Measurements from ENCODE around the gene STK38L. TPM values are rescaled to one million over a fixed set of nuclear protein-coding genes. Genes with fewer than 3 reads are reported as not detected.

Gene STK38L
- total and polyA plus RNA-seq, 9 of the 15 experiments (the other 6 are each of a cell fraction or from before 2014, with no cell fraction given): 2.6 to 10.7 (median 6.9) TPM

DNA sequence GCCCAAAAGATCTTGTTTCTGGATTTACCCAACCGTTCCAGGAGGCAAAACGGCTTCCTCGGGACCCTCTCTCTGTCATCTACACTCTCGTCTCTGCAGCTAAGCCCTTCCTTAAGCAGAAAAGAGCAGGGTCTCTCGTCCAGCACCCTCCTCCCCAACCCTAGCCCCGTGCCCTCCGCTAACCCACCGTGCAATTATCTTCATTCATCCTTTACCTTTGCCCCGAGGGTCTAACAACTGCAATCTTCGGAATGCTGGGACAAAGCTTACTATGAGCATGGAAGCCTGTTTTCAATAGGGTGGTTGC, 88.3 kb downstream of the STK38L start:
- Histone ChIP-seq H3K36me3 (ENCODE audit: control insufficient read depth, insufficient read depth, low read length) (no peaks in the 10 kb centered on the region), H3K27me3 (ENCODE audit: control insufficient read depth in 2 of 2, insufficient read depth in 2 of 2, low read length in 2 of 2) (peaks cover 25 to 27% of the 10 kb centered on the region in 2 experiments), H2AFZ (ENCODE audit: low read depth, low read length) (peak overlapping the region; percentile 63; the same call in 1 of the 2 replicates), H3K9me3 (replicated peaks; ENCODE audit: control insufficient read depth, insufficient read depth, low read depth, low read length) (no peaks in the 10 kb centered on the region), H3K4me2 (ENCODE audit: insufficient read depth, low read length) (peak overlapping the region; percentile 41; the same call in 1 of the 2 replicates), H3K9ac (ENCODE audit: insufficient read depth in 1 of 2, low read depth in 2 of 2, low read length in 2 of 2) (no peak overlapping the region; a peak in 1 of 4 replicates), H3K9me1 (ENCODE audit: control insufficient read depth, insufficient read depth, low read length) (no peaks in the 10 kb centered on the region), H3K4me1 (replicated peaks in 1 of 2; ENCODE audit: control insufficient read depth in 2 of 2, insufficient read depth in 2 of 2, low read length in 2 of 2) (peaks cover 11 to 13% of the 10 kb centered on the region in 2 experiments; a peak in 3 of 5 replicates), H3K79me2 (ENCODE audit: control insufficient read depth, insufficient read depth, low read length) (no peaks in the 10 kb centered on the region), H3K27ac (ENCODE audit: extremely low read depth, low read depth, low read length) (no peak overlapping the region), H3K4me3 (peak overlapping the region; percentile 28), H4K20me1 (replicated peaks; ENCODE audit: control insufficient read depth, insufficient read depth, low read length) (no peaks in the 10 kb centered on the region)
- BruUV-seq (replicated peaks): no TSS peak
- TF ChIP-seq MTA1 (IDR thresholded peaks at IDR 0.05; ENCODE audit: borderline replicate concordance) (no peak), ARID4B (CRISPR knock-in tag; IDR thresholded peaks at IDR 0.05) (0 out of 2 replicates have a peak, but pooled peaks have one; percentile 14), ZNF398 (CRISPR knock-in tag; IDR thresholded peaks at IDR 0.05) (no peak)
- FAIRE-seq (no peak), ATAC-seq (no peak), DNase-seq (ENCODE audit: extremely low read depth in 1 of 4, low spot score in 3 of 4) (no peak)
- in situ Hi-C loops (cut with MboI) (no loop called here), intact Hi-C loops (cut with micrococcal nuclease) (no loop called here)
- ChIA-PET POLR2A (interaction anchor here (0.7 kb wide), 1 partner anchor 110 kb away, joined by 3 read pairs; no protein-coding TSS in a partner anchor), CTCF (ENCODE audit: low intra/inter-chr PET ratio) (no interaction called here)
- WGBS (ENCODE audit: insufficient coverage, low coverage, missing lambda C conversion rate): 18% methylated on average over 10 of the region's 10 CpGs

All from K562 (cell line).